Measurements from ENCODE around the gene GEMIN4. TPM values are rescaled to one million over a fixed set of nuclear protein-coding genes. Genes with fewer than 3 reads are reported as not detected.
"Not testable (repeated sequence)": the region's sequence is repeated elsewhere in the genome, so short reads cannot be mapped to it uniquely, and the experiment has no call there.

Gene GEMIN4
- total RNA-seq, 1 donor from 2014 or later, result 18.1 TPM

DNA sequence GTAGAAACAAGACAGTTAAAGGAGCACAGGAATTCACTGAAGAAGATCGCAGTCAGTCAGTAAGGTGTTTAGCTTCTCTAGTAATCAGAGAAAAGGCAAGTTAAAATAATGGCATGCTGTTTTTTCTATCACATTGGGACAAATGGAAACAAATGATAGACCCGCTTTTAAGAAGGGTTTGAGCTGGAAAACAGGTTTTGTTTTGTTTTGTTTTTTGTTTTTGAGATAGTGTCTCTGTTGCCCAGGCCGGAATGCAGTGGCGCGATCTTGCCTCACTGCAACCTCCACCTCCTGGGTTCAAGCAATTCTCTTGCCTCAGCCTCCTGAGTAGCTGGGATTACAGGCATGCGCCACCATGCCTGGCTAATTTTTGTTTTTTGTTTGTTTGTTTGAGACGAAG lies 33.8 kb upstream of the GEMIN4 start:
- DNase-seq (ENCODE audit: low spot score); ATAC-seq; intact Hi-C loops (cut with DNase I): not testable (repeated sequence)

- DNase-seq (ENCODE audit: low spot score), result no peak
- intact Hi-C loops (cut with DNase I), result no loop called here
- ATAC-seq, result no peak
Measured at GRCh38 chr17:784143-784542, 32.1 kb upstream of the GEMIN4 start.

GRCh38 chr17:781805-782731 lies 30.0 kb upstream of the GEMIN4 start, which contains the start of the genes GLOD4 and MRM3:
Gene GLOD4 (minus strand): TSS chr17:782280. CDS start chr17:782255, 25 bp downstream.
Gene MRM3 (plus strand): TSS chr17:782353. CDS start chr17:782379, 26 bp downstream.
- intact Hi-C loops (cut with DNase I), result no loop called here
- DNase-seq (ENCODE audit: low spot score) (peak; percentile 96), ATAC-seq (peak; percentile 99)

DNA sequence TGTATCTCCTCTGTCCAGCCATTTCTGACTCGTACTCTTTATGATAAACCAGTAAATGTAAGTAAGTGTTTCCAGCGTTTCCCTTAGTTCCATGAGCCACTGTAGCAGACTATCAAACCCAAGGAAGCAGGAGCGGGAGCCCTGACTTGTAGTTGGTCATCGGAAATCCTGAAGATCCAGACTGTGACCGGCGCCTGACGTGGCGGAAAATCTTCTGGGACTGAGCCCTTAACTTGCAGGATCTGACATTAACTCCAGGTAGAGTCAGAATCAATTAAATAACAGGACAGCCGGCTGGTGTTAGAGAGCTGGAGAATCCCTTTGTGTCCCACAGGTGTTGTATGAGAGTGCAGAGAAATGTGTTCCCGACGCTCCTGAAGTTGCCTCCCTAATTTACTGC lies 26.0 kb upstream of the GEMIN4 start:
- DNase-seq (ENCODE audit: low spot score) (peak; percentile 21), ATAC-seq (no peak)
- intact Hi-C loops (cut with DNase I), result no loop called here

GRCh38 chr17:774313-774584 lies 22.2 kb upstream of the GEMIN4 start:
- intact Hi-C loops (cut with DNase I), result no loop called here
- DNase-seq (ENCODE audit: low spot score) (no peak), ATAC-seq (no peak)

- intact Hi-C loops (cut with DNase I), result no loop called here
- no peak for ATAC-seq
- DNase-seq (ENCODE audit: low spot score), result no peak
Measured at GRCh38 chr17:773467-774312, 21.6 kb upstream of the GEMIN4 start.

- ATAC-seq (no peak), DNase-seq (ENCODE audit: low spot score) (no peak)
- intact Hi-C loops (cut with DNase I), result no loop called here
Measured at GRCh38 chr17:773016-773415, 21.0 kb upstream of the GEMIN4 start.

DNA sequence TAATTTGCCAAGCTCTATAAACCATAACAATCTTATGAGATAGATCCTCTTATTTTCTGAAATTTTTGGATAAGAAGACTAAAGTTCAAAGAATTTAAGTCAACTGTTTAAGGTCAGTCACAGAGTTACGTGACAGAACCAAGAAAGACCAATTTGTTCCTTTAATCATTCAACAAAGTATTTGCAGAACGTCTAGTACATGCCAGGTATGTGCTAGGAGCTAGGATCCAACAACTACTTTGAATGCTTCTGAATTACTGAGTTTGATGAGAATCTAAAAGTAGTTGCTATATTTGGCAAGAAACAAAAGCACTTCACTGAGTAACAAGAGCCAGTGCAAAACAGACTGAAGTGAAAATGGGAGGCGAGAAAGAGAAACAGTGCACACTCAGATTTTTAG lies 15.0 kb upstream of the GEMIN4 start:
- intact Hi-C loops (cut with DNase I), result no loop called here
- ATAC-seq (no peak), DNase-seq (ENCODE audit: low spot score) (no peak)

DNA sequence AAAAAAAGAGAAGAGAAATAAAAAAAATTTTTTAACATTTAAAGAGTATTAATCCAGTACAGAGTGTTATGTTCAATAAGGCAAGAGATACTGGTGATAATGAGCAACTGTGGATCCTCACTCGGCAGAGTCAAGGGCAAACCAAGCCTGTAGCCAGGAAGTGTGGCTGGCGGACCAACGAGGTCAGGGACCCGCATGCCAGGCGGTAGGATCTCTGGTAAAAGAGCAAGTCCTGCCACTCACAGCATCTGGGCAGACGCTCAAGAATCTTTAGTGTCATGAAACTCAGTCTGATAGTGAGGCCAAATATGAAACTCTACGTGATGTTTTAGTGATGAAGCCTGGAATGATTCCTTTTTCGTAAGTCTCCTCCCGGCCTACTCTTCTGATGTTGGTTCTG lies 8.3 kb upstream of the GEMIN4 start:
- intact Hi-C loops (cut with DNase I), result no loop called here
- ATAC-seq, result no peak

DNA sequence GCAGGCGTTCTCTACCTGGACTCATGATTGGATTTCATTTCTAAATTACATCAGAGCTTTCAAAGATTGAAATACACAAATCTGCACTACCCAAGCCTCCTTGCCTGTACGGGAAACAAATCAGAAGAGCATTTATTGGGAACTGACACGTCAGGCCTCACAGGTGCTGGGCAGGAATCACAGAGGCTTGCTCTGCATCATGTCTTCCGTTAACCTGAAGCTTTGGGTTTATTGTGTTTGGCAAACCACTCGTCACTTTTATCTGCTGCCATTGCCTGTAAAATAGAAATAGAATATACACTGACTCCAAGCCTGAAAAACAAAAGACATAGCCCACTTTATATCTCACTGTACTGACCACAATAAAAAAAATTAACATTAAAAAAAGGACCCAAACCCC lies 7.9 kb upstream of the GEMIN4 start:
- ATAC-seq, result no peak
- intact Hi-C loops (cut with DNase I), result no loop called here
- no peak for DNase-seq (ENCODE audit: low spot score)

More for the DNA sequence above, 8.3 kb upstream of the GEMIN4 start:
- DNase-seq (ENCODE audit: low spot score), result no peak

- DNase-seq (ENCODE audit: low spot score); intact Hi-C loops (cut with DNase I): not testable (repeated sequence)
Measured at GRCh38 chr17:756010-756567, 4.0 kb upstream of the GEMIN4 start.

GRCh38 chr17:755319-755961 lies 3.4 kb upstream of the GEMIN4 start:
- DNase-seq (ENCODE audit: low spot score); intact Hi-C loops (cut with DNase I); ATAC-seq: not testable (repeated sequence)

More at GRCh38 chr17:756010-756567, 4.0 kb upstream of the GEMIN4 start:
- not testable (repeated sequence) for ATAC-seq

- intact Hi-C loops (cut with DNase I), result no loop called here
- DNase-seq (ENCODE audit: low spot score) (no peak), ATAC-seq (no peak)
Measured at GRCh38 chr17:753418-753817, 1.4 kb upstream of the GEMIN4 start.

DNA sequence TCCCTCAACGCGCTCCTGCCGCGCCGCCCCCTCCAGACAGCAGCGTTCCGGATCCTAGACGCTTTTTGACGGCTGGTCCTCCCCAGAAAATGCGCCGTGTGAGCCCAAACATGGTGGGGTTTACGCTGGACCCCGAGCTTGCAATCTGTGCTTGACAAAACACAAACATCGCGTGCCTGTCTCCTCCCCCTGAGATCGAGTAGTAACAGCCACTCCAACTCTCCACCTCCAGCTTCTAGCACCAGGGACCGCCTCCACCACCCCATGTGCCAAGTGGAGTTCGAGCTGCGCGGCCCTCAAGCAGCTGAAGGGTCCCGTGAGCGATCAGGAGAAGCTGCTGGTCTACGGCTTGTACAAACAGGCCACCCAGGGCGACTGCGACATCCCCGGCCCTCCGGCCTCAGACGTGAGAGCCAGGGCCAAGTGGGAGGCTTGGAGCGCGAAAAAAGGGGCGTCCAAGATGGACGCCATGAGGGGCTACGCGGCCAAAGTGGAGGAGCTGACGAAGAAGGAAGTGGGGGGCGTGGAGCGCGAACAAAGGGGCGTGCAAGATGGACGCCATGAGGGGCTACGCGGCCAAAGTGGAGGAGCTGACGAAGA lies 656 bp upstream of the GEMIN4 start:
- ATAC-seq (peak; percentile 88), DNase-seq (ENCODE audit: low spot score) (peak; percentile 86)
- intact Hi-C loops (cut with DNase I), result no loop called here

- intact Hi-C loops (cut with DNase I), result no loop called here
- ATAC-seq (no peak), DNase-seq (ENCODE audit: low spot score) (no peak)
Measured at GRCh38 chr17:751269-752001, 629 bp downstream of the GEMIN4 start.

DNA sequence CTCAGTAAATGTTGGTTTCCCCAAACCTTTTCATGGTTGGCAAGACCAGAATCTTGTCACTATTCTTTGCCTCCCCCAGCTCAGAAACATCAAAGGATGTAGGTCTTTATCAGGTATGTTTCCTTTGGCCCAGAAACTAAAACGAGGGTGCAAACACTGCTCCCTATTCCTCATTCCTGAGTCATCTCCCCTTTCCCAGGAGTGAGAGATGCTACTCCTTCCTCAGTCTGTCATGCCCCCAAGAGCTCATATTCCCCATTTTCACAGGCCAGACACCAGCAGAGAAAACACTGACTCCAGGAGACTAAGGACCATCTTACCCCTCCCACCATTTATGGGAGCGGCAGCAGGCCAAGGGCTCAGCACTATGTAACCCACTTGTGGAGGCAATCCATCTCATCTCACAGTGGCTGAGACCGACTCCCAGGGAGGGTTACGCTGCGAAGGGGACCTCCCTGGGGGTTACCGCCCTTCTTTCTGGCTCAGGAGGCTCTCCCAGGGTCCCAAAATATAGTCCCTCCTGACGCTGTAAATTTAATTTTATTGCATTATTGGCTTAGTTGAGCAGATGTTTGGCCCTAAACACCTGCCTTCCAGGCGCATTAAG lies 1.5 kb downstream of the GEMIN4 start:
- DNase-seq (ENCODE audit: low spot score) (no peak), ATAC-seq (no peak)
- intact Hi-C loops (cut with DNase I), result no loop called here

GRCh38 chr17:749359-749758 lies 2.7 kb downstream of the GEMIN4 start:
- DNase-seq (ENCODE audit: low spot score); ATAC-seq; intact Hi-C loops (cut with DNase I): not testable (repeated sequence)

GRCh38 chr17:748604-749003 lies 3.5 kb downstream of the GEMIN4 start:
- intact Hi-C loops (cut with DNase I); DNase-seq (ENCODE audit: low spot score); ATAC-seq: not testable (repeated sequence)

All from sciatic nerve (tissue), 2 donors.